Urothelium cell line (cell line): ENCODE measurements around the gene SUFU.

Experiments
- DNase-seq: peaks from one replicate; pipeline ENCODE4 v3.0.0; 2011; ENCODE audit warnings: low spot score, mixed read lengths
- FAIRE-seq: peaks from 2 replicates; lab custom pipeline; 2011; peaks lifted over from hg19 to GRCh38; lab: Jason Lieb, UNC

The SUFU gene

GRCh38 chr10:102647443-102648268 is 143.9 kb downstream of the SUFU start:
- no peak for DNase-seq
- no peak for FAIRE-seq

- FAIRE-seq, result no peak
- no peak for DNase-seq
These were observed 144.6 kb downstream of the SUFU start for GRCh38 chr10:102648269-102648888.

GRCh38 chr10:102648889-102649796 is 145.4 kb downstream of the SUFU start:
- no peak for DNase-seq
- no peak for FAIRE-seq

- DNase-seq (no peak), FAIRE-seq (no peak)
These were observed 146.3 kb downstream of the SUFU start for GRCh38 chr10:102649797-102650654.

- no peak for FAIRE-seq
- no peak for DNase-seq
These were observed 147.1 kb downstream of the SUFU start for GRCh38 chr10:102650655-102651454.

- DNase-seq (no peak), FAIRE-seq (no peak)
These were observed 147.8 kb downstream of the SUFU start for GRCh38 chr10:102651455-102652169.

GRCh38 chr10:102652170-102652916 is 148.6 kb downstream of the SUFU start:
- DNase-seq (no peak), FAIRE-seq (no peak)

GRCh38 chr10:102653060-102653459 is 149.3 kb downstream of the SUFU start:
- FAIRE-seq (no peak), DNase-seq (no peak)

- FAIRE-seq, result no peak
- no peak for DNase-seq
These were observed 150.8 kb downstream of the SUFU start for GRCh38 chr10:102654566-102654965.

- DNase-seq, result no peak
- FAIRE-seq, result no peak
These were observed 151.2 kb downstream of the SUFU start for GRCh38 chr10:102654969-102655368.

GRCh38 chr10:102656026-102656425 is 152.3 kb downstream of the SUFU start:
- FAIRE-seq (no peak), DNase-seq (no peak)

- DNase-seq, result no peak
- no peak for FAIRE-seq
These were observed 153.1 kb downstream of the SUFU start for GRCh38 chr10:102656791-102657371.

GRCh38 chr10:102657451-102657850 is 153.7 kb downstream of the SUFU start:
- DNase-seq, result no peak
- no peak for FAIRE-seq

- DNase-seq (no peak), FAIRE-seq (no peak)
These were observed 154.4 kb downstream of the SUFU start for GRCh38 chr10:102657984-102658724.

GRCh38 chr10:102658802-102659201 is 155.0 kb downstream of the SUFU start:
- FAIRE-seq (no peak), DNase-seq (no peak)

GRCh38 chr10:102660888-102661657 is 157.3 kb downstream of the SUFU start:
- DNase-seq (peak; percentile 78), FAIRE-seq (peak; percentile 40)

- FAIRE-seq (no peak), DNase-seq (no peak)
These were observed 157.9 kb downstream of the SUFU start for GRCh38 chr10:102661658-102662028.
